GM21423 (cell line): ENCODE data around the gene LRCOL1.
A peak's percentile ranks its signal among the peaks of the same experiment; 100 is the strongest.
"Not testable (repeated sequence)": the region's sequence is repeated elsewhere in the genome, so short reads cannot be mapped to it uniquely, and the experiment has no call there.

Experiments used
- ATAC-seq: cut with Tn5 transposase; IDR thresholded peaks from one replicate; pipeline ENCODE4 v1.9.1; 2021; ENCODE audit warnings: mild to moderate bottlenecking, moderate library complexity; ENCODE audit not compliant: unreplicated experiment

The LRCOL1 gene

GRCh38 chr12:132603240-132604150, 6.9 kb downstream of the LRCOL1 start:
- no peak for ATAC-seq

GRCh38 chr12:132602572-132603239, 7.7 kb downstream of the LRCOL1 start:
- no peak for ATAC-seq

GRCh38 chr12:132601171-132601883, 9.1 kb downstream of the LRCOL1 start:
- no peak for ATAC-seq

DNA sequence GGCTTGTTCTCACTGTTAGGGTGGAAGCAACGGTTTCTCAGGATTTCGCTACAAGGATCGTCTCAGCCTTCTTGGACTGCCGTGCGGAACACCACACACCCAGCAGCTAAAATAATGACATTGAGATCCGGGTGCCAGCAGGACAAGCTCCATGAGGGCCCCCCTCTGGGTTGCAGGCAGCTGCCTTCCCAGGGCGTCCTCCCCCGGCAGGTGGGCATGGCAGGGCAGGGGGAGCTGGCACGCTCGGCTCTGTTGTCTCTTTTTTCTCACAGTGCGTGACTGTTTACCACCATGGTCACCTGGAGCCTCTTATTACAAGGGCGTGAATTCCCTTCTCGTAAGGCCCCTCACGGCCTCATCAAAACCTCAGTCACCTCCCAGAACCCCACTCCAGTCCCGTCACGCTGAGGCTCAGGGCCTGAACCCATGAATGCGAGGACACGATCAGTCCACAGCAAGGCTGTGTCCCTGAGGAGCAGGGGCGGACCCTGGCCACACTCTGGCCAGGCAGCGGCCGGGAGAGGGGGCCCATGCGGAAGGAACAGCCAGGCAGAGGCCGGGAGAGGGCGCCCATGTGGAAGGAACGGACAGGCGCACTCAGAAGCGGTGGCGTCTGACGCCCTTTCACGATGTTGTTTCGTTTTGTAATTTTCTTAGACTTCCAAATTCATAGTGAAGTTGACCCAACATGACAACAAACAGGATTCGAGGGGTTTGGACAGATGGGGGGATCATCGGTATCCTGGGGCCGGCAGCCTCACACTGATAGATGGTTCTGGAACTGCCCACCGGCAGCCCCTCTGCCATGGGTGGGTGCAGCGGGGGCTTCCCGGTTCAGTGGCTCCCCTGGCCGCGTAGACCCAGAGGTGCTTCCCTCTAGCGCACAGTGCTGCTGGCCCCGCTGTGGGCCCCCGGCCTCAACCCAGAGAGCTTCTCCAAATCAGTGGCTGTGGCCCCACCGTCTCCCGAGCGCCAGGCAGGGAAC, 10.0 kb downstream of the LRCOL1 start:
- ATAC-seq: no peak

GRCh38 chr12:132599502-132599901, 10.9 kb downstream of the LRCOL1 start:
- not testable (repeated sequence) for ATAC-seq

DNA sequence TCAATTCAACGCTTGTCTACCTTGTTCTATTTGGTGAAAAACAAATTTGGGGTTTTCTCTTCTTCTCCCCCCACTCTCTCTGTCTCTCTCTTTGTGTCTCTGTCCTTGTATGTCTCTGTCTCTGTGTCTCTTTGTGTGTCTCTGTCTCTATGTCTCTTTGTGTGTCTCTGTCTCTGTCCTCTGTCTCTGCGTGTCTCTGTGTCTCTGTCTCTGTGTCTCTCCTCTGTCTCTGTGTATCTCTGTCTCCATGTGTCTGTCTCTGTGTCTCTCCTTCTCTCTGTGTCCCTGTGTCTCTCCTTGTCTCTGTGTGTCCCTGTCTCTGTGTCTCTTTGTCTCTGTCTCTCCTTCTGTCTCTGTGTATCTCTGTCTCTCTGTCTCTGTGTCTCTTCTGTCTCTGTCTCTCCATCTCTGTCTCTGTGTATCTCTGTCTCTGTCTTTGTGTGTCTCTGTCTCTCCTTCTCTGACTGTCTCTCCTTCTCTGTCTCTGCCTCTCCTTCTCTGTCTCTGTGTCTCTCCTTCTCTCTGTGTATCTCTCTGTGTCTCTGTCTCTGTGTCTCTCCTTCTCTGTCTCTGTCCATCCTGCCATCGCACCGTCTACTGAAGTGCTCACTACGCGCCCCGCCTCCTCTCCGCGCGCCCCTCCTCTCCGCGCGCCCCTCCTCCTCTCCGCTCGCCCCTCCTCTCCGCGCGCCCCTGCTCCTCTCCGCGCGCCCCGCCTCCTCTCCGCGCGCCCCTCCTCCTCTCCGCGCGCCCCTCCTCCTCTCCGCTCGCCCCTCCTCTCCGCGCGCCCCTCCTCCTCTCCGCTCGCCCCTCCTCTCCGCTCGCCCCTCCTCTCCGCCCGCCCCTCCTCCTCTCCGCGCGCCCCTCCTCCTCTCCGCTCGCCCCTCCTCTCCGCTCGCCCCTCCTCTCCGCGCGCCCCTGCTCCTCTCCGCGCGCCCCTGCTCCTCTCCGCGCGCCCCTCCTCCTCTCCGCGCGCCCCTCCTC, 12.8 kb downstream of the LRCOL1 start:
- no peak for ATAC-seq

GRCh38 chr12:132596016-132596415, 14.4 kb downstream of the LRCOL1 start:
- no peak for ATAC-seq

DNA sequence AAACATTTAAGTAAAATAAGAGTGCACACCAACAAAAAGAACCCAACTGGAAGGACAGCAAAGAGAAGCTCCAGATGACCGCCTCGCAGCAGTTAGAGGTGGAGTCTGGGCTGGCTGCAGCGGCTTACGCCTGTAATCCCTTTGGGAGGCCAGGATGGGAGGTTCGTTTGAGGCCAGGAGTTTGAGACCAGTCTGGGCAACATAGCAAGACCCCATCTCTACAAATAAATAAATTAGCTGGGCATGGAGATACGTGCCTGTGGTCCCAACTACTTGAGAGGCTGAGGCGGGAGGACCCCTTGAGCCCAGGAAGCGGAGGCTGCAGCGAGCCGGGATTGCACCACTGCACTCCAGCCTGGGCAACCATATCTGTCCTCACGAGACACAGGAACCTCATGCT, 15.2 kb downstream of the LRCOL1 start:
- no peak for ATAC-seq

GRCh38 chr12:132593938-132594358, 16.4 kb downstream of the LRCOL1 start:
- ATAC-seq: peak; percentile 55

GRCh38 chr12:132593521-132593920, 16.9 kb downstream of the LRCOL1 start:
- no peak for ATAC-seq

GRCh38 chr12:132593071-132593470, 17.3 kb downstream of the LRCOL1 start:
- no peak for ATAC-seq

GRCh38 chr12:132592282-132592970, 18.0 kb downstream of the LRCOL1 start:
- no peak for ATAC-seq

DNA sequence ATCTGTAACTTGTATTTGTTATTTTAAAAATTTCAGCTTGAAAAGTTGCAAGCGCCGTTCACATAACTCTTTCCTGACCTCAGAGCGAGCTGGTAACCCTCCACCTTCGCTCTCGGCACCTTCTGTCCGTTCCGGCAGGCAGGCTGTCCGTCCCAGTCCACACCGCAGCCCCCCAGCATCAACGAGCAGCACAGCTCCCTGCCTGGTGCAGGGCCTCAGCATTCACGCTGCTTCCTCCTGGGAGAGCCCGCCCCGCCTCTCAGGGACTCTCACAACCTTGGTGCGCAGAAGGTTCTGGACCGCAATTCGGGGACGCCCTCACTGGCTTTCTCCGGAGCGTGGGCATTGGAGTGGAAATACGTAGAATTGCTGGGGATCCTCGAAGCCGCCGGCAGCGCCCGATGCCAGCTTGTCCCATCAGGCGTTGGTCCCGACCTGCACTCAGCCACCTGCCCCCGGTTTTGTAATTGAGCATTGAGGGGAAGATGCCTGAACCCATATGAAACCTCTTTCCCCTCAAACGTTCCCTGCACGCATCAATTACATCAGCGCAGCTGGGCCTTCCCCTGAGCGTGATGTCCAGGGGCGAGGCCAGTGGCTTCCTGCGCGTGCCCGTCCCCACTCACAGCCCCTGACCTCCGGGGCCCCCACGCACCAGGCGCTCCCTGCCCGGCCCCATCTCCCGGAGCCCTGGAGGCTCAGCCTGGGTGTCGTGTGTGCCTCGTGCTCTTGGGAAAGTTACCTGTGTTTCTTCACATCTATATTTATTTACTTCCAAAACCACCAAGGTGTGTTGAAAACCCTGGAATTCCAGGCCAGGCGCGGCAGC, 19.1 kb downstream of the LRCOL1 start:
- no peak for ATAC-seq

- no peak for ATAC-seq
Measured at GRCh38 chr12:132588821-132589669, 21.3 kb downstream of the LRCOL1 start.

GRCh38 chr12:132588319-132588718, 22.1 kb downstream of the LRCOL1 start:
- no peak for ATAC-seq

DNA sequence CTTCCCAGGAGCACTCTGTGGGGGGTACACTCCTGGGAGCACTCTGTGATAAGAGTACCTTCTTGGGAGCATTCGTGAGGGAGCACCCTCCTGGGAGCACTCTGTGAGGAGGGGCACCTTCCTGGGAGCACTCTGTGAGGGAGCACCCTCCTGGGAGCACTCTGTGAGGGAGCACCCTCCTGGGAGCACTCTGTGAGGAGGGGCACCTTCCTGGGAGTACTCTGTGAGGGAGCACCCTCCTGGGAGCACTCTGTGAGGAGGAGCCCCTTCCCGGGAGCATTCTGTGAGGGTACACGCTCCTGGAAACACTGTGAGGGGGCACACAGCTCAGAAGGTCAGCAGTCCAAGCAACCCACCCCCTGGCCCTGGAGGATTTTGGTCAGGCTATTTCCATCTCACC, 22.6 kb downstream of the LRCOL1 start:
- no peak for ATAC-seq

- no peak for ATAC-seq
Measured at GRCh38 chr12:132586929-132587328, 23.5 kb downstream of the LRCOL1 start.
